H1 (cell line): ENCODE results near the gene ADAMTS8. TPM values are rescaled to one million over a fixed set of nuclear protein-coding genes. Genes with fewer than 3 reads are reported as not detected.

ENCODE experiments used
- CTCF ChIA-PET: fragments of 300-600 bp; sonication (Branson Sonifier 250); formaldehyde crosslinking; loops from one replicate; lab custom pipeline; 2021; ENCODE audit not compliant: partially characterized antibody; lab: Charles Lee
- POLR2A ChIA-PET: fragments of 300-600 bp; sonication (Branson Sonifier 250); formaldehyde crosslinking; loops from one replicate; lab custom pipeline; 2021; ENCODE audit warnings: inconsistent platforms; ENCODE audit not compliant: partially characterized antibody; lab: Charles Lee
- DNase-seq, 2 experiments: peaks; one replicate each; pipeline versions ENCODE4 v3.0.0 to v3.0.0-alpha.2; 2010 to 2022; ENCODE audit warnings: low spot score in 2 of 2, low read depth in 1 of 2, mixed read lengths in 1 of 2
- FAIRE-seq: peaks from 2 replicates; lab custom pipeline; 2011; peaks lifted over from hg19 to GRCh38; lab: Jason Lieb, UNC
- H2AFZ ChIP-seq: 2 replicates; pipeline ENCODE4 v1.8.1; 2012; ENCODE audit warnings: low read length, inconsistent platforms
- H2AK5ac ChIP-seq: 2 replicates; pipeline ENCODE4 v1.6.1; 2013; ENCODE audit warnings: low read depth, low read length
- H2BK120ac ChIP-seq: replicated peaks from 2 replicates; pipeline ENCODE3; 2013; ENCODE audit warnings: low read depth, low read length, inconsistent platforms
- H2BK12ac ChIP-seq: 2 replicates; pipeline ENCODE4 v1.6.1; 2013; ENCODE audit warnings: low read depth, low read length
- H2BK15ac ChIP-seq: 2 replicates; pipeline ENCODE4 v1.6.1; 2013; ENCODE audit warnings: low read length
- H2BK20ac ChIP-seq: 2 replicates; pipeline ENCODE4 v1.6.1; 2013; ENCODE audit warnings: low read length
- H2BK5ac ChIP-seq: 2 replicates; pipeline ENCODE4 v1.6.1; 2013; ENCODE audit warnings: low read depth, low read length
- H3K14ac ChIP-seq: 2 replicates; pipeline ENCODE4 v1.6.1; 2013; ENCODE audit warnings: inconsistent platforms; ENCODE audit not compliant: insufficient read length
- H3K18ac ChIP-seq: 2 replicates; pipeline ENCODE4 v1.6.1; 2013; ENCODE audit warnings: low read length; ENCODE audit errors: extremely low read depth
- H3K23ac ChIP-seq: 2 replicates; pipeline ENCODE4 v1.6.1; 2013; ENCODE audit warnings: inconsistent platforms; ENCODE audit not compliant: insufficient read length
- H3K23me2 ChIP-seq: 2 replicates; pipeline ENCODE4 v1.6.1; 2013; ENCODE audit warnings: low read depth, low read length
- H3K27ac ChIP-seq: 2 replicates; pipeline ENCODE4 v1.6.1; 2011; ENCODE audit warnings: low read depth, low read length, inconsistent platforms
- H3K27me3 ChIP-seq, 4 experiments: replicated peaks in 1 of 4; 1 replicate in 1 of 4; 2 replicates in 3 of 4; pipeline versions ENCODE4 v1.6.1 to v1.8.1; 2011 to 2013; ENCODE audit warnings: low read length in 3 of 4, mild to moderate bottlenecking in 3 of 4, inconsistent platforms in 2 of 4, mixed read lengths in 2 of 4, moderate library complexity in 1 of 4; ENCODE audit not compliant: control insufficient read depth in 3 of 4, insufficient read depth in 3 of 4; ENCODE audit errors: extremely low read depth in 1 of 4
- H3K36me3 ChIP-seq, 4 experiments: 2 replicates each; pipeline versions ENCODE4 v1.6.1 to v1.8.1; 2011 to 2013; ENCODE audit warnings: mild to moderate bottlenecking in 4 of 4, low read length in 3 of 4, moderate library complexity in 2 of 4, control low read depth in 1 of 4, inconsistent platforms in 1 of 4; ENCODE audit not compliant: insufficient read depth in 4 of 4, control insufficient read depth in 2 of 4
- H3K4ac ChIP-seq: replicated peaks from 2 replicates; pipeline ENCODE3; 2013; ENCODE audit warnings: low read length, low read depth, mixed read lengths, inconsistent platforms; ENCODE audit not compliant: insufficient read length
- H3K4me1 ChIP-seq, 4 experiments: replicated peaks in 1 of 4; 1 replicate in 1 of 4; 2 replicates in 3 of 4; pipeline versions ENCODE4 v1.6.1 to v1.8.1; 2011 to 2013; ENCODE audit warnings: low read length in 3 of 4, inconsistent platforms in 2 of 4, mixed read lengths in 1 of 4; ENCODE audit not compliant: insufficient read depth in 4 of 4, control insufficient read depth in 3 of 4
- H3K4me2 ChIP-seq, 2 experiments: 2 replicates each; pipeline versions ENCODE4 v1.6.1 to v1.8.1; 2011 to 2013; ENCODE audit warnings: low read depth in 2 of 2, low read length in 2 of 2, control low read depth in 1 of 2, inconsistent platforms in 1 of 2, mild to moderate bottlenecking in 1 of 2; ENCODE audit not compliant: insufficient read depth in 1 of 2
- H3K4me3 ChIP-seq, 4 experiments: fragments of 200-600, 300-600 bp in 1 of 4; sonication (generic), shearing (Covaris generic), sonication (Bioruptor Twin) in 1 of 4; 2 replicates each; pipeline versions ENCODE4 v1.5.1 to v1.8.1; 2011 to 2016; ENCODE audit warnings: low read length in 4 of 4, low read depth in 3 of 4, control low read depth in 2 of 4, inconsistent platforms in 2 of 4, mild to moderate bottlenecking in 2 of 4, mixed read lengths in 1 of 4, moderate library complexity in 1 of 4; ENCODE audit not compliant: insufficient read depth in 2 of 4; ENCODE audit errors: extremely low read depth in 1 of 4
- H3K56ac ChIP-seq: replicated peaks from 2 replicates; pipeline ENCODE3; 2013; ENCODE audit warnings: low read depth, mild to moderate bottlenecking, mixed read lengths, low read length, inconsistent platforms; ENCODE audit not compliant: insufficient read length
- H3K79me1 ChIP-seq: 2 replicates; pipeline ENCODE4 v1.6.1; 2013; ENCODE audit warnings: low read depth, low read length, control low read depth
- H3K79me2 ChIP-seq, 2 experiments: 2 replicates each; pipeline versions ENCODE4 v1.6.1 to v1.8.1; 2012 to 2013; ENCODE audit warnings: low read length in 2 of 2, mild to moderate bottlenecking in 2 of 2, inconsistent platforms in 1 of 2; ENCODE audit not compliant: insufficient read depth in 2 of 2, control insufficient read depth in 1 of 2
- H3K9ac ChIP-seq, 4 experiments: replicated peaks in 1 of 4; 1 replicate in 1 of 4; 2 replicates in 3 of 4; pipeline versions ENCODE4 v1.6.1 to v1.8.1; 2011 to 2013; ENCODE audit warnings: low read depth in 3 of 4, low read length in 3 of 4, control low read depth in 2 of 4, mild to moderate bottlenecking in 2 of 4, moderate library complexity in 2 of 4, inconsistent platforms in 1 of 4; ENCODE audit errors: extremely low read depth in 1 of 4
- H3K9me3 ChIP-seq, 2 experiments: 2 replicates each; pipeline versions ENCODE4 v1.6.1 to v1.8.1; 2012 to 2013; ENCODE audit warnings: mild to moderate bottlenecking in 2 of 2, moderate library complexity in 2 of 2, control low read depth in 1 of 2, inconsistent platforms in 1 of 2, low read depth in 1 of 2, low read length in 1 of 2, mixed read lengths in 1 of 2; ENCODE audit not compliant: insufficient read depth in 2 of 2
- H4K20me1 ChIP-seq, 2 experiments: replicated peaks in 1 of 2; 2 replicates each; pipeline versions ENCODE3 to v1.8.1; 2011 to 2013; ENCODE audit warnings: inconsistent platforms in 2 of 2, low read length in 2 of 2, mild to moderate bottlenecking in 1 of 2; ENCODE audit not compliant: insufficient read depth in 2 of 2, control insufficient read depth in 1 of 2
- H4K5ac ChIP-seq: 2 replicates; pipeline ENCODE4 v1.6.1; 2013; ENCODE audit warnings: low read length, low read depth, mixed read lengths, inconsistent platforms; ENCODE audit not compliant: insufficient read length
- H4K8ac ChIP-seq: 2 replicates; pipeline ENCODE4 v1.8.0; 2013; ENCODE audit warnings: mild to moderate bottlenecking, moderate library complexity, low read length, inconsistent platforms; ENCODE audit not compliant: insufficient read depth; ENCODE audit errors: extremely low read depth
- H4K91ac ChIP-seq: replicated peaks from 2 replicates; pipeline ENCODE3; 2013; ENCODE audit warnings: low read length, mixed read lengths, inconsistent platforms; ENCODE audit not compliant: insufficient read length
- EP300 ChIP-seq, 2 experiments: IDR thresholded peaks; 1 replicate in 1 of 2; 2 replicates in 1 of 2; pipeline ENCODE4 v1.6.1; 2011 to 2012; ENCODE audit warnings: low read depth in 2 of 2, low read length in 2 of 2, mild to moderate bottlenecking in 2 of 2, borderline replicate concordance in 1 of 2, inconsistent platforms in 1 of 2, moderate library complexity in 1 of 2
- RAD21 ChIP-seq, 2 experiments: IDR thresholded peaks in 1 of 2; conservative IDR thresholded peaks in 1 of 2; 2 replicates each; pipeline ENCODE4 v1.6.1; 2011; ENCODE audit warnings: low read depth in 2 of 2, low read length in 2 of 2, improper control_type of control experiment in 1 of 2, inconsistent platforms in 1 of 2, mild to moderate bottlenecking in 1 of 2, moderate library complexity in 1 of 2
- SIX5 ChIP-seq: IDR thresholded peaks from 2 replicates; pipeline ENCODE4 v1.6.1; 2011; ENCODE audit warnings: mild to moderate bottlenecking, low read depth, low read length
- ZNF274 ChIP-seq: IDR thresholded peaks from 2 replicates; pipeline ENCODE4 v1.7.0; 2012; ENCODE audit warnings: low read length, borderline replicate concordance; ENCODE audit errors: extremely low read depth
- WGBS, 2 experiments: shearing (Covaris generic) in 1 of 2; methylation state at CpG; one replicate each; pipeline versions ENCODE4 v1.1.6 to v1.1.7; 2013 to 2015; ENCODE audit warnings: low lambda C conversion rate in 2 of 2, mixed read lengths in 2 of 2, inconsistent platforms in 1 of 2, low coverage in 1 of 2, missing lambda C conversion rate in 1 of 2; ENCODE audit not compliant: insufficient replicate concordance in 2 of 2, insufficient coverage in 1 of 2, insufficient read length in 1 of 2; ENCODE audit errors: extremely low coverage in 1 of 2, missing lambda C conversion rate in 1 of 2; 5-methylcytosine and 5-hydroxymethylcytosine counted together
- polyA plus RNA-seq, 7 experiments: library from polyadenylated mRNA; depleted of rRNA in 3 of 7; stranded (reverse) in 5 of 7; unstranded in 2 of 7; fragments of >200 nt in 5 of 7; fragments of 200-250 nt in 2 of 7; gene quantifications; 1 replicate in 5 of 7; 2 replicates in 1 of 7; 4 replicates in 1 of 7; pipeline versions ENCODE4 v1.2.1 to v1.2.3, GENCODE V29; 2011 to 2013; ENCODE audit warnings: missing spikeins in 2 of 7, mixed read lengths in 2 of 7
- total RNA-seq: library from RNA; stranded (reverse); fragmentation: NEBNext Ultra II Directional; extraction: Animal tissue kit (Norgen Biotek cat#: 25700); gene quantifications from 2 replicates; pipeline ENCODE4 v1.2.1, GENCODE V29; 2021

The ADAMTS8 gene
- total and polyA plus RNA-seq, 2 of the 8 experiments (the other 6 are each of a cell fraction or from before 2014, with no cell fraction given), result 9.3 to 16.6 TPM

GRCh38 chr11:130396965-130397364, 31.4 kb downstream of the ADAMTS8 start:
- H2BK5ac ChIP-seq, result no peak overlapping the region; the same call in 1 of the 2 replicates
- 0 out of 2 replicates have a peak overlapping the region, but pooled peaks have one; percentile 15 for H2BK20ac ChIP-seq
- H2BK15ac ChIP-seq, result no peak overlapping the region
- peak overlapping the region; percentile 93; the same call in 1 of the 2 replicates for H2BK12ac ChIP-seq
- DNase-seq, result no peak
- H3K23ac ChIP-seq, result no peak overlapping the region
- FAIRE-seq, result no peak
- no peak overlapping the region for H3K9ac ChIP-seq
- H3K36me3 ChIP-seq, result no peaks in the 10 kb centered on the region
- no peak overlapping the region for H3K4me3 ChIP-seq
- no peak overlapping the region for H3K14ac ChIP-seq
- TF ChIP-seq EP300 (IDR thresholded peaks at IDR 0.05; ENCODE audit: borderline replicate concordance in 1 of 2, low read depth in 2 of 2, low read length in 2 of 2) (no peak), ZNF274 (no peak), RAD21 (IDR thresholded peaks at IDR 0.05 in 1 of 2, conservative IDR thresholded peaks at IDR 0.05 in 1 of 2; ENCODE audit: low read depth in 2 of 2, low read length in 2 of 2) (no peak), SIX5 (no peak)
- TF ChIP-seq, all 59 proteins: peak for 0
- no peak overlapping the region for H3K18ac ChIP-seq
- no peak overlapping the region for H4K8ac ChIP-seq
- H3K4me2 ChIP-seq, result no peak overlapping the region
- no peak overlapping the region for H2AK5ac ChIP-seq
- H3K79me2 ChIP-seq, result no peaks in the 10 kb centered on the region
- H3K4me1 ChIP-seq, result peaks cover 0 to 3% (median 0%) of the 10 kb centered on the region in 4 experiments; a peak in 2 of 7 replicates
- no peaks in the 10 kb centered on the region for H3K9me3 ChIP-seq
- ChIA-PET POLR2A (no interaction called here), CTCF (interaction anchor here (0.9 kb wide), 1 partner anchor 38 kb away, joined by 3 read pairs; no protein-coding TSS in a partner anchor)
- H4K20me1 ChIP-seq, result no peaks in the 10 kb centered on the region
- H3K56ac ChIP-seq, result no peak overlapping the region
- no peak overlapping the region for H2AFZ ChIP-seq
- WGBS, 2 experiments, result 83% methylated on average over 2 of the region's 2 CpGs; no CpG with 5 or more reads in 1 of the 2 experiments
- H3K4ac ChIP-seq, result no peak overlapping the region
- H2BK120ac ChIP-seq, result no peak overlapping the region
- no peaks in the 10 kb centered on the region; a peak in 2 of 7 replicates for H3K27me3 ChIP-seq
- H3K23me2 ChIP-seq, result no peaks in the 10 kb centered on the region
- no peaks in the 10 kb centered on the region for H3K79me1 ChIP-seq
- no peak overlapping the region for H4K91ac ChIP-seq
- H3K27ac ChIP-seq, result no peak overlapping the region
- no peak overlapping the region for H4K5ac ChIP-seq
